SK-N-MC (cell line): ENCODE measurements around the gene TBX2.

Experiments
- DNase-seq: peaks from one replicate; pipeline ENCODE4 v3.0.0-alpha.2; 2011; ENCODE audit warnings: low read depth, low spot score
- H3K27ac ChIP-seq: fragments of 200-600 bp; sonication (generic); 2 replicates; pipeline ENCODE4 v1.5.1; 2016; ENCODE audit warnings: mixed run types
- H3K36me3 ChIP-seq: fragments of 200-600 bp; sonication (generic); 2 replicates; pipeline ENCODE4 v1.6.1; 2017; ENCODE audit warnings: antibody characterized with exemption, low read length, mixed read lengths; ENCODE audit not compliant: insufficient read depth
- H3K4me3 ChIP-seq: fragments of 200-600 bp; sonication (generic); 2 replicates; pipeline ENCODE4 v1.5.1; 2016
- H3K9ac ChIP-seq: fragments of 200-600 bp; sonication (generic); 2 replicates; pipeline ENCODE4 v1.8.0; 2017; ENCODE audit warnings: mixed run types, mixed read lengths; ENCODE audit not compliant: insufficient read length
- H3K9me3 ChIP-seq: fragments of 200-600 bp; sonication (generic); 2 replicates; pipeline ENCODE4 v1.6.1; 2017; ENCODE audit warnings: low read depth, mild to moderate bottlenecking, antibody characterized with exemption, low read length, moderate library complexity, mixed read lengths
- EZH2 ChIP-seq: fragments of 200-600 bp; sonication (generic); IDR thresholded peaks from one replicate; pipeline ENCODE4 v1.6.1; 2017; ENCODE audit warnings: antibody characterized with exemption
- FOXP2 ChIP-seq: optimal IDR thresholded peaks from 2 replicates; pipeline ENCODE3; 2011; ENCODE audit warnings: mild to moderate bottlenecking, moderate library complexity; ENCODE audit not compliant: insufficient read depth; ENCODE audit errors: extremely low read length, control extremely low read depth
- POLR2AphosphoS5 ChIP-seq: IDR thresholded peaks from 2 replicates; pipeline ENCODE4 v1.6.1; 2012; ENCODE audit warnings: mild to moderate bottlenecking, low read depth, low read length, borderline replicate concordance

Gene TBX2

GRCh38 chr17:61390479-61390791, 9.2 kb upstream of the TBX2 start:
- no peak overlapping the region for H3K9ac ChIP-seq
- no peak for TF ChIP-seq EZH2
- no peak for TF ChIP-seq POLR2AphosphoS5
- TF ChIP-seq FOXP2, result no peak
- no peaks in the 10 kb centered on the region for H3K36me3 ChIP-seq
- H3K4me3 ChIP-seq, result no peak overlapping the region
- no peak for DNase-seq
- H3K27ac ChIP-seq, result no peak overlapping the region
- no peaks in the 10 kb centered on the region for H3K9me3 ChIP-seq

- Histone ChIP-seq H3K4me3 (no peak overlapping the region), H3K36me3 (no peaks in the 10 kb centered on the region), H3K27ac (no peak overlapping the region), H3K9me3 (no peaks in the 10 kb centered on the region), H3K9ac (no peak overlapping the region)
- TF ChIP-seq EZH2, result no peak
- no peak for DNase-seq
Observed at GRCh38 chr17:61391595-61392291, 7.9 kb upstream of the TBX2 start.

GRCh38 chr17:61392679-61393078, 7.0 kb upstream of the TBX2 start:
- no peak overlapping the region for H3K4me3 ChIP-seq
- no peaks in the 10 kb centered on the region for H3K9me3 ChIP-seq
- no peak overlapping the region for H3K9ac ChIP-seq
- H3K27ac ChIP-seq, result no peak overlapping the region
- H3K36me3 ChIP-seq, result no peaks in the 10 kb centered on the region
- TF ChIP-seq POLR2AphosphoS5 (no peak), EZH2 (no peak), FOXP2 (no peak)
- DNase-seq, result no peak

- H3K9ac ChIP-seq, result no peak overlapping the region
- TF ChIP-seq FOXP2, result no peak
- TF ChIP-seq POLR2AphosphoS5, result no peak
- no peak for TF ChIP-seq EZH2
- no peak for DNase-seq
- H3K27ac ChIP-seq, result no peak overlapping the region
- H3K36me3 ChIP-seq, result no peaks in the 10 kb centered on the region
- H3K9me3 ChIP-seq, result no peaks in the 10 kb centered on the region
- no peak overlapping the region for H3K4me3 ChIP-seq
Observed at GRCh38 chr17:61393550-61393903, 6.1 kb upstream of the TBX2 start.

- H3K4me3 ChIP-seq, result no peak overlapping the region
- no peak for DNase-seq
- no peak for TF ChIP-seq EZH2
- H3K9me3 ChIP-seq, result no peaks in the 10 kb centered on the region
- H3K27ac ChIP-seq, result no peak overlapping the region
- no peak overlapping the region for H3K9ac ChIP-seq
- no peaks in the 10 kb centered on the region for H3K36me3 ChIP-seq
Observed at GRCh38 chr17:61393904-61394629, 5.6 kb upstream of the TBX2 start.

GRCh38 chr17:61394630-61395408, 4.8 kb upstream of the TBX2 start:
- no peak overlapping the region for H3K4me3 ChIP-seq
- no peak overlapping the region for H3K27ac ChIP-seq
- H3K9ac ChIP-seq, result no peak overlapping the region
- no peaks in the 10 kb centered on the region for H3K9me3 ChIP-seq
- H3K36me3 ChIP-seq, result no peaks in the 10 kb centered on the region
- DNase-seq, result no peak
- TF ChIP-seq FOXP2, result no peak
- no peak for TF ChIP-seq POLR2AphosphoS5
- TF ChIP-seq EZH2, result no peak

- no peak for DNase-seq
- Histone ChIP-seq H3K9me3 (no peaks in the 10 kb centered on the region), H3K4me3 (no peak overlapping the region), H3K9ac (no peak overlapping the region), H3K27ac (no peak overlapping the region), H3K36me3 (no peaks in the 10 kb centered on the region)
- TF ChIP-seq FOXP2, result no peak
- no peak for TF ChIP-seq EZH2
- TF ChIP-seq POLR2AphosphoS5, result no peak
Observed at GRCh38 chr17:61395409-61395982, 4.1 kb upstream of the TBX2 start.

GRCh38 chr17:61395983-61396585, 3.6 kb upstream of the TBX2 start:
- Histone ChIP-seq H3K9ac (no peak overlapping the region), H3K9me3 (no peaks in the 10 kb centered on the region)
- DNase-seq, result no peak

More at GRCh38 chr17:61395983-61396585, 3.6 kb upstream of the TBX2 start:
- TF ChIP-seq EZH2 (no peak), POLR2AphosphoS5 (no peak), FOXP2 (no peak)
- Histone ChIP-seq H3K36me3 (no peaks in the 10 kb centered on the region), H3K4me3 (no peak overlapping the region), H3K27ac (no peak overlapping the region)
